ENCODE data around the gene PLCL1.

GRCh38 chr2:198165289-198165688, 360.9 kb downstream of the PLCL1 start:
- no peak for TF ChIP-seq RARB (CRISPR knock-in tag; IDR thresholded peaks at IDR 0.05)
- TF ChIP-seq CSDC2 (CRISPR knock-in tag; IDR thresholded peaks at IDR 0.05), result no peak
- TF ChIP-seq ZFP3 (CRISPR knock-in tag; IDR thresholded peaks at IDR 0.05), result no peak
- no peak for TF ChIP-seq BACH2 (CRISPR knock-in tag; IDR thresholded peaks at IDR 0.05; ENCODE audit: borderline replicate concordance)
- no peak for TF ChIP-seq ESRRG (CRISPR knock-in tag; IDR thresholded peaks at IDR 0.05)

All from SK-N-SH treated with all-trans-retinoic acid at 6 μM for 48 hours (cell line).